Activated CD4-positive, alpha-beta T cell treated with anti-CD3 and anti-CD28 coated beads for 48 hours (primary cell): ENCODE results near the gene MAP7.

Experiments used
- DNase-seq: peaks from one replicate; pipeline ENCODE4 v3.0.0-alpha.2; 2020

The MAP7 gene

GRCh38 chr6:136362421-136363356 is 187.5 kb downstream of the MAP7 start:
- no peak for DNase-seq

DNA sequence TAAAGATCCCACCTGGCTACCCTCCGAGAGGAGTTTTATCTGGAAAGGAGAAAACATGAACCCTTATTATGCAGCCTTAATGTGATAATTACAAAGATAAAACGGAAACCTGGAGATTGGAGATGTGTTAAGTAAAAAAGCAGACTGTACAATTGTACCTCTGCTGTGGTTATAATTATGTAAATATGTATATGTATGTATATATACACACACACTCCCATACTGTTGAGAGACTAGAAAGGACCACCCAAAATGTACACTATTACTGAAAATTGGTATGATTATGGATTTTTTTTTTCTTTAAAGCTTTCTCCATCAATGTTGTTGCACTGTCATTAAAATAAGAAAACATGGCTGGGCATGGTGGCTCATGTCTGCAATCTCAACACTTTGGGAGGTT is 188.4 kb downstream of the MAP7 start:
- no peak for DNase-seq

DNA sequence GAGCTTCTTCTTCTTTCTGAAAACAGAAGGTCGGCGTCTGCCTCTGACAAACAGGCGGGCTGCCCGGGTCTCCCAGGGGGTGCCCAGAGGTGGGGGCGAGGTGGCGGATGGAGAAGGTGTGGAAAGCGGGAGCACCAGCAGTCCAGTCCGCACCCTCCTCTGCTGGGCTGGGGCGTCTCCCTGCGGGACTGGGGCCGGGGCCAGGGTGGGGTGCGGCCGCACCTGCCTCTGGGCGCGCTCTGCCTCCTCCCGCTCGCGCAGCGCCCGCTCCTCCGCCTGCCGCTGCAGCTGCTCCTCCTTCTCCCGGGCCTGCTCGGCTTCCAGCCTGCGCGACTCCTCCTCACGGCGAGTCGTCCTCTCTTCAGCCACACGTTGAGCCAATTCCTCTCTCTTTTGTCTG is 189.4 kb downstream of the MAP7 start:
- DNase-seq = no peak

DNA sequence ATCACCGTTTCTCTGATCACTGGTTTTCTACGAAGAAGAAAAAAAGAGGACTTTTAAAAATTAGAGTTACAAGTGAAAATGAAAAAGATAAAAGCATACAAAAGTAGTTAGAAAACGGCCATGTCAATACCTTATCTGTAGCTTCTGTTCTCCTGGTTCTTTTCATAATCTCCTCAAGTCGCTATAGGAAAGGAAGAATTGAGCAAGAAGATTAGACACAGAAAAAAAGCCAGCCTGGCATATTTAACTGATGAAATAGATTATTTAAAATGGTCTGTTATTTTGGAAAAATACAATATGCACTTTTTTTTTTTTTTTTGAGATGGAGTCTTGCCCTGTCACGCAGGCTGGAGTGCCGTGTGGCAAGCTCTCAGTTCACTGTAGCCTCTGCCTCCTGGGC is 190.4 kb downstream of the MAP7 start:
- no peak for DNase-seq

GRCh38 chr6:136351518-136352110 is 198.6 kb downstream of the MAP7 start:
- DNase-seq = no peak

DNA sequence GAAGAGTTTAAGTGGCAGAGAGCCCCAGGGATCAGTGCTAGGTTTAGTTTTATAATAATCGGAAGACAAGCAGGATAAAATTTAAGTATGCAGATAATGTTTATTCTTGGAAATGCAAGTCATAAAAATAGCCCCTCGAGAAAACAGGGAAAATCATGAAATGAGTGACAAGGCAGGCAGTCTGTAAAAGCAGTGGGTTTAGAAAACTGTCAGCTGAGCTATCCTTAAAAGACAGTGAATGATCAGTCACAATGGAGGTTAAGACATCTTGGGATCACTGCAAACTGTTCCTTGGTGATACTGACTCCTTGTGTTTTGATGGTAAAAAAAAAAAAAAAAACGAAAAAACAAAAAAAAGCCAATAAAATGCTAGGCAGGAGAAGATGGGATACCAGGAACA is 199.3 kb downstream of the MAP7 start:
- no peak for DNase-seq

GRCh38 chr6:136347847-136348246 is 202.4 kb downstream of the MAP7 start:
- DNase-seq = no peak

DNA sequence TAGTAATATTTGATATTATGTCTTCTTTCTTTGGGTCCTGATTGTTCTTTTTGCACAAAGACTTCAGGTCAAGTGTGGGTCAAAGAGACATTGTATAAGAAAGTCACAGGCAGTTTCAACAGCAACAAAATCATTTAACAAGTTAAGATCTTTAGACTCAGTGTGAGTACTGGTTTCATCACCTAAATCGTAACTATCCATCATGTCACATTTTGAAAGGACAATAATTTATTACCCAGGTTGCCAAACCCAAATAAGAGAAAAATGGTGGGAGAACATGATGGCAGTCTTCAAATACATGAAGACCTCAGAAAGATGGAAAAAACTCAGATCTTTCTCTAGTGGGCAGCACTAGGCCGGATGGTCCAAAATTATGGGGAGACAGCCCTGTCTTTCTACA is 205.1 kb downstream of the MAP7 start:
- DNase-seq = no peak

DNA sequence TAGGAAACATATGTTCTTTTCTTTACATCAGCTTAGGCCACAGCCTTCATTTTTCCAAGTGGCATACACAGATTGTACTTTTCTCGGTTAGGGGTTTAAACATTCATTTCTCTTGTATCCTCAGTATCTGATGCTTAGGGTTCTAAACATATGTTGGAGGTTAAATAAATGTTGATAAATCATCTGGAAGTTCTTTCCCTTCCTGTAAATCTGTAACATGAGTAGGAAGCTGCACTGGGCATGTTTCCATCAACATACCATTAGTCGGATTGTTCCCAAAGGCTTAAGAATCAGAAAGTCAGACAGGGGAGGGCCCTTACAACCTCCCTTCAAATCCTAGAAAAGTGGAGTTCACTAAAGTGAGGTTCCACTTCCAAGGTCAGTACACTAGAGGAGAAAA is 205.8 kb downstream of the MAP7 start:
- no peak for DNase-seq

GRCh38 chr6:136343700-136344099 is 206.5 kb downstream of the MAP7 start:
- no peak for DNase-seq

DNA sequence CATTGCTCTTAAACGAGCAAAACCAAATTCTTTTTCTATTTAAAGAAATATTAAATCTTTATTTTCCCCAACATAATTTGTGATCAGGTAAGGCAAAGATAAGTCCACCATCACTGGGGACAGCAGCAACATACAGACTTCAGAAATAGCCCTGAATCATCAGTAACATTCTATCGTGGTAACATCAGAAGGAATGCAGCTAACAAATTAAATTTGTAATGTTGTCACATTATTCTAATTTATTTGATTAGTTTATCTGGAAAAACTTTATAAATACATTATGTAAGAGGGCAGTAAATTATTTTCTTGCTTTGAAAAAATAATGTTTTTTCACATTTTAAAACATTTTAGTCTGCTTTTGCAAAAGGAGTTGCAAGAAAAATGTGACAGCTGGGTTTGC is 206.9 kb downstream of the MAP7 start:
- no peak for DNase-seq

DNA sequence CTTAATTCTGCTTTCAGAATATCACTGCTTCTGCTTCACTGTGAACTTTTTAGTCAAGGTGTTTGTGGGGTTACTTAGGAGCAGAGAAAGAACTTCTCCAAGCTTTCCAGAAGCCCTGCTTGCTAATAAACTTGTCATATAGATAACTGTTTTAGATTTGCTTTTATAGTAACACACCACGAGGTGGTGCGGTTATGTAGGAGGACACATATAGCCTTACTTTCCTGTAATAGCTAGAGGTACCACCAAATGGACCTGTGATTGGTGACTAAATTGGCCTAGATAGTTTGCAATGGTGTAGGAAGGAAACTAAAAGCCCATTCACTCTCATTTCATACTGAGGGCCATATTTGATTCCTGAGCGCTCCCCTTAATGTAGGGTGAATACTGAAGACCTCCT is 208.3 kb downstream of the MAP7 start:
- DNase-seq = no peak

DNA sequence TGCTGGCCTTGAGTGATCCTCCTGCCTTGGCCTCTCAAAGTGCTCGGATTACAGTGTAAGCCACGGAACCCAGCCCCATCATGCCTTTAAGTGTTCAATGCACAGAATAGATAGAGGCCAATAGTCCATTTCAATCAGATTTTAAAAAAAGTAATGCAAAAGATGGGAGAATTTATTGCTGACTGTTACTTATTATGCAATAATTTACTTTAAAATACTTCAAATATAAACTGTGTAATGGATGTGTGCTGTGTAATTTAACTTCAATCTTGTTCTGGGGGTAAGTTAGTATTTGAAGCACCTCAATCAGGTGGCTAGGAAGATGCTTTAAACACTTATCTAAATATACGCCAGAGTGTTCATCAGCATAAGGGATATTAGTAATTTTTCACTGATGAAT is 208.9 kb downstream of the MAP7 start:
- no peak for DNase-seq

GRCh38 chr6:136338486-136338885 is 211.7 kb downstream of the MAP7 start:
- DNase-seq = no peak

- no peak for DNase-seq
Observed at GRCh38 chr6:136337606-136338005, 212.6 kb downstream of the MAP7 start.

DNA sequence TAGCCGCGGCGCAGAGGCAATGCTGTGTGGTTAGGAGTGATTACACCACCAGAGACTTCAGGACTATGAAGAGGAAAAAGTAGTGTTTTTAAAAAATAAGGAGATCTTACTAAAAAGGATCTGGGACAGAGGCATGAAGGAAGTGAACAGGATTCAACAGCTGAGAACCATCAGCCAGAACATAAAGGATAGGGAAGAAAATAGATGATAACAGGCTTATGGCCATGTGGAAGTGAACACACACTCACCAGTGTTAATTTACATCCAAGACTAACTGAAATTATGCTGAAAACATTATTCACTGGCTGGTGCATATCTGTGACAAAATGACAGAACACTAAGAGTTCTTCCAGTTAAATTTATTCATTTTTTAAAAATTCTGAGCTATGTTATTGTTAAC is 213.1 kb downstream of the MAP7 start:
- DNase-seq = no peak

DNA sequence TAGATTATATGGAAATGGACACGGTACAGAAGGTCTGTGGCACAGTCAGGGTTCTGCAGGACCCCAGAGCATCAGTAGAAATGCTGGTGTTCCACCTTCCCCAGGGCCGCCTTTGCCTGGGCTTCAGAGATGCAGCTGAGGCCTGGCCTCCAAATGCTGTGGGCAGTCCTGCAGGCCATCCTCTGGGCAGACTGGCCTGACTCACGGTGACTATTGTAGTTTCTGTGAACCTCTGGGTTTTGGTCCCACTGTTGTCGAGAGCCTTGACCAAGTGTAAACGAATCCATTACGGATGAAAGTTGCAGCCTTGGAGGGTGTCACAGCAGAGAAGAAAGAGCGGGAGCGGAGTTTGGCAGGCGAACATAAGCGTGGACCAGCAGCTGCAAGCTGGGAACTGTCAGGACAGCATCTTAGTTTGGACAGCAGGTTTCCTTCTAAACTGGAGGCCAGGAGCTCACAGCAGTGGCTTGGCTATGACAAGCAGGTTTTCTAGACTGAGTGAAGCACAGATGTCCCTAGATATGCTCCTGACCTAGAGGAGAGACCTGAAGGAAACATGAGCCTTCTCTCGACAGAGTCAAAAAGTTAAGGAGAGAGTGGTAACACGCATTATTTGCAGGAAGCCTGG is 214.4 kb downstream of the MAP7 start:
- DNase-seq = no peak

GRCh38 chr6:136334853-136335252 is 215.4 kb downstream of the MAP7 start:
- peak; percentile 24 for DNase-seq

DNA sequence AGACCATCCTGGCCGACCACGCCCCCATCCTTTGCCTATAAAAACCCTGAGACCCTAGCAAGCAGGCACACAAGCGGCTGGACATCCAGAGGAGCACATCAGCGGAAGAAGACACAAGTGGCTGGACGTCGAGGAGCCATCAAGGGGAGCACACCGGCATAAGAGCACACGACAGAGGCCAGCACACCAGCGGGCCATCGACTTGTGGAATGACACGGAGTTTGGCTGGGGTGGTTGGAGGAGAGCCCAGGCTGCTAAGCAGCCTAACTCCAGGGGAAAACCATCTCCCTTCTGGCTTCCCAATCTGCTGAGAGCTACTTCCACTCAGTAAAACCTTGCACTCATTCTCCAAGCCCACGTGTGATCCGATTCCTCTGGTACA is 215.8 kb downstream of the MAP7 start:
- no peak for DNase-seq

DNA sequence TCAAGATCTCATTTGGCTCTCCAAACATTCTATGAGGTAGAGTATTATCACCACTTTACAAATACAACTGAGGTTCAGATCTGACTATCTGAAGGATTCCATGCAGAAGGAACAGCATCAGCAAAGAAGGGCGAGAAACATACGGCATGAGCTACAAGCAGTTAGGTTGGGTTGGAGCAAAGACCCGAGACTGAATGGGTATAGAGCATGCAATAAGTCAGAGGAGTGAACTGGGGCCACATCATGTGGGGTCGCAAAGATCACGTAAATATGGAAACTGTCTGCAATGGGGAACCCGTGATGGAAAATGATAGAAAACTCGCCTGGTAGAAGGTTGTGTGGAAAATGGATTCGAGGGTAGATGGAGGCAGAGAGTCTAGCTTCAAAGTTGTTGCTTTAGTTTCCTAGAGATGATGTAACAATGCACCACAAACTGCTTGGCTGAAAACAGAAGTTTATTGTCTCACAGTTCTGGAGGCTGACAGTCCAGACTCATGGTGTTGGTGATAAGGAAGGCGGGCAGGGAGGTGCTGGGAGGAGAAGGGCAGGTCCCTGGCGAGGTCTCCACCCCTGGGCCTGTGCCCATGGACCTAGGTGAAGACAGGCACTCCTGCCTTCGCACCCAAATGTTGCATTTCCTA is 216.3 kb downstream of the MAP7 start:
- no peak for DNase-seq

DNA sequence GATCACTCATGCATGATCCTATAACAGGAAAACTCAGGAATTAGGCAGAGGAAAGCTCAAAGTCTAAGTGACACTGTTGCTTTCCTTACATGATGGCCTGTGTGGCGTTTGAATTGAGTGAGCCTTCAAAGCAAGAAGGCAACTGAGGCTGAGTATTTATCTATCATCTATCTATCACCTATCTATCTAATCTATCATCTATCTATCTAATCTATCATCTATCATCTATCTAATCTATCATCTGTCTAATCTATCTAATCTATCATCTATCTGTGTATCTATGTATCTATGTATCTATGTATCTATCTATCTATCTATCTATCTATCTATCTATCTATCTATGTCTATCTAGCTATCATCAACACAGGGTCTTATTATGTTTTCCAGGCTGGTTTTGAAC is 218.8 kb downstream of the MAP7 start:
- no peak for DNase-seq

- DNase-seq = no peak
Observed at GRCh38 chr6:136330634-136331033, 219.6 kb downstream of the MAP7 start.

DNA sequence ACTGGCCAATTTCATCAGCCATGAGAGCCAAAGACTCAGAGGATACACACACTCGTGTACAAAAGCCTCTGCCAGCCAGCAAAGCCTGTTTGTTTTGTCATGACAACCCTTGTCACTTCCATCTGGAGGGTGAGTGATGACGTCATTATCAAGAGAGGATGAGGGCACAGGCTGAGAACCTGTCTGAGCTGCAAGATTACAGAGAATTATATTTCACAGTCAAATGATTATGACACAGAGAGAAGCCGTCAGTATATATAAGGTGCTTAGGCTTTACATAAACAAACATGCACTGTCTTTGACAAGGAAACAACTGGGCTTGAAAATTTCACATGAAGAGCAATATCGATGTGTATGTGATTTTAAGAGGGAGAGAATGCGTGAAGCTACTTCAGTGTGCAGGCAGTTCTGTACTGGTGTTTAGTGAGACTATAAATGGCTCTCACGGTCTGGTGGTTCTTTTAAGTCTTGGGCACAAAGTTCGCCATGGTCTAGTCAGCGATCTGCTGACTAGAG is 224.1 kb downstream of the MAP7 start:
- DNase-seq = no peak
